ENCODE data around the gene SPRR4.

SPRR4 gene

DNA sequence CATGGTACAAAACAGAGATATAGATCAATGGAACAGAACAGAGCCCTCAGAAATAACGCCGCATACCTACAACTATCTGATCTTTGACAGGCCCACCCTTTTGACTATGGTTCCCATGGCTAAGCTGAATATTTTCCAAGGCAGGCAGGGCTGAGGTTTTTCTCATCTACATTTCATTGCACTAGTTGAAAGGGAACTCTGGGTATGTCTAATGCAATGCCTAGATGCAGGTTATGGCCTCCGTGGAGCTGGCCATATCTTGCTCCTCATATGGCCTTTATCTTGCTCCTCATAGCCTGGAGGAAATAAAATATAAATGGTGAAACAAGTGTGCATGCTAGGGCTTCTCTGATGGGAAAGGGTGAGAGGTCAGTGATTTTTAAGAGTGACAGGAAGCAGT, 12.9 kb upstream of the SPRR4 start:
- no peak overlapping the region for H3K27ac Mint-ChIP-seq
- no peak overlapping the region for H3K4me3 Mint-ChIP-seq
- DNase-seq (ENCODE audit: low spot score in 2 of 2) (no peak), ATAC-seq (ENCODE audit: low read depth) (no peak)
- H3K36me3 Mint-ChIP-seq: no peaks in the 10 kb centered on the region
- peaks cover 11% of the 10 kb centered on the region for H3K27me3 Mint-ChIP-seq
- H3K9me3 Mint-ChIP-seq: no peaks in the 10 kb centered on the region
- peaks cover 8% of the 10 kb centered on the region for H3K4me1 Mint-ChIP-seq

DNA sequence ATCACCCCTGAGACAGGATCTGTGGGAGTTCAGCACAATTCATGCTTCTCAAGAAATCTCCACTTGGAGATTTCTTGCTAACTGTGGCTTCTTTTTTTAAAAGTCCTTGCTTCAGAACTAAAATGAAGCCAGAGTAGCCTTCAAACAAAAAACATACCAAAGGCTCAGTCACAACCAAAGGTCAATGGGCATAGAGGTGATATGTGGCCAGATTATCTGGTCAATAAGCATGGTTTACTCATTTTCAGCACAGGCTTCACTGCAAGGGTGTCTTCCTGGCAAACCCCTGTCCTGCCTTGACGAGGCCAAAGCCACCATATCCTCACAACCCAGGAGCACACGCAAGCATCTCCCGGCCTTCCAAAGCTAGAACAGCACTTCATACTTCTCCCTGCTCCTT, 11.2 kb upstream of the SPRR4 start:
- Mint-ChIP-seq H3K4me3 (no peak overlapping the region), H3K9me3 (no peaks in the 10 kb centered on the region), H3K27ac (no peak overlapping the region), H3K4me1 (peaks cover 8% of the 10 kb centered on the region), H3K27me3 (peaks cover 11% of the 10 kb centered on the region), H3K36me3 (no peaks in the 10 kb centered on the region)
- ATAC-seq (ENCODE audit: low read depth) (no peak), DNase-seq (ENCODE audit: low spot score in 2 of 2) (no peak)

- Mint-ChIP-seq H3K27me3 (peaks cover 11% of the 10 kb centered on the region), H3K9me3 (no peaks in the 10 kb centered on the region), H3K4me1 (peaks cover 8% of the 10 kb centered on the region), H3K27ac (no peak overlapping the region), H3K4me3 (no peak overlapping the region), H3K36me3 (no peaks in the 10 kb centered on the region)
- ATAC-seq (ENCODE audit: low read depth) (no peak), DNase-seq (ENCODE audit: low spot score in 2 of 2) (no peak)
Observed at GRCh38 chr1:152959801-152960451, 10.5 kb upstream of the SPRR4 start.

GRCh38 chr1:152960452-152961044, 9.9 kb upstream of the SPRR4 start:
- no peak for DNase-seq (ENCODE audit: low spot score in 2 of 2)
- no peaks in the 10 kb centered on the region for H3K36me3 Mint-ChIP-seq
- H3K9me3 Mint-ChIP-seq: no peaks in the 10 kb centered on the region
- ATAC-seq (ENCODE audit: low read depth): no peak
- H3K4me3 Mint-ChIP-seq: no peak overlapping the region
- H3K27me3 Mint-ChIP-seq: peaks cover 15% of the 10 kb centered on the region
- no peak overlapping the region for H3K27ac Mint-ChIP-seq
- H3K4me1 Mint-ChIP-seq: peaks cover 8% of the 10 kb centered on the region

GRCh38 chr1:152961226-152961891, 9.1 kb upstream of the SPRR4 start:
- Mint-ChIP-seq H3K9me3 (no peaks in the 10 kb centered on the region), H3K36me3 (no peaks in the 10 kb centered on the region), H3K4me3 (no peak overlapping the region), H3K4me1 (peaks cover 8% of the 10 kb centered on the region), H3K27ac (no peak overlapping the region), H3K27me3 (peaks cover 16% of the 10 kb centered on the region)
- no peak for DNase-seq (ENCODE audit: low spot score in 2 of 2)
- ATAC-seq (ENCODE audit: low read depth): no peak

DNA sequence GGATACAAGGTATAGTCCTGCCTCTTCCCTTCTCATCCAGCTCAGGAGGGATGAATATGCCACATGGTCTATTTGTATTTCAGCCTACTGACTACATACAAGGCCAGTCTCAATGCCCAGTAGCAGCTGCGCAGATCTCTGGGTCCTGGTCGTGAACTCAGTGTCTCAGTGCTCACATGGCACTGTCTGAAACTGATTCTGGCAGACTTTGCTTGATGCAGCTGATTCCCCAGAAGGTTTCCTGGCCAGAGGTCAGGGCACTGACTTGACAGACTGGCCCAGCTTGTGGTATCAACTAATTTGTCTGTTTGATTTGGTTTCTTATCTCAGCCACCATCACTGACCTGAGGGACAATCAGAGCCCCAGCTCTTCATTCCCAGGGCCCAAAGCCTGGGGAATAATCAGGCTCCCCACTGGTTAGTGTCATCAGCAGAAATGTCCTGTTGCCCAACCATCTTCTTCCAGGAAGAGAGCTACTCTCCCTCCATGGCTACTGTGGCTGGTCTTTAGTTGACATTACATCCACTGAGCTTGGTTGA, 7.5 kb upstream of the SPRR4 start:
- Mint-ChIP-seq H3K27me3 (peaks cover 16% of the 10 kb centered on the region), H3K27ac (no peak overlapping the region)

DNA sequence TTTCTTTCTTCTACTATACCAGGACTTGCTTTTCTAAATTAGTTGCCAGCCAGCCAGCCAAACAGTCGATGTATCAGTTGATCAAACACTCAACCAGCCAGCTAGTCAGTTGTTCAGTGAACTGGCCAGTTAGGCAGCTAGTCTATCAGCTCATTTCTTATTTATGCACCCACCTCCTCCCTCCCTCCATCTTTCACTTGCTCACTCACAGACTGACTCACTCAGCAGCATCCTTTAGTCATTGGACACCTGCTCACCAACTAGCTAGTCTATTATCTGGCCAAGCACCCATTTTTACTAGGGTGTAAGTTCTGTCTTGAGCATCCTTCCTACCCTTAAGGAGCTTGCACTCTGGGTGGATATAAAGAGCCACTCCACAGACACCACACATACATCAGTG, 5.9 kb upstream of the SPRR4 start:
- Mint-ChIP-seq H3K4me3 (no peak overlapping the region), H3K4me1 (peaks cover 8% of the 10 kb centered on the region), H3K27ac (no peak overlapping the region), H3K36me3 (no peaks in the 10 kb centered on the region), H3K27me3 (peaks cover 15% of the 10 kb centered on the region), H3K9me3 (no peaks in the 10 kb centered on the region)
- DNase-seq (ENCODE audit: low spot score in 2 of 2): no peak
- no peak for ATAC-seq (ENCODE audit: low read depth)

More for the DNA sequence above, 7.5 kb upstream of the SPRR4 start:
- Mint-ChIP-seq H3K4me1 (peaks cover 8% of the 10 kb centered on the region), H3K4me3 (no peak overlapping the region), H3K9me3 (no peaks in the 10 kb centered on the region), H3K36me3 (no peaks in the 10 kb centered on the region)
- DNase-seq (ENCODE audit: low spot score in 2 of 2): no peak
- ATAC-seq (ENCODE audit: low read depth): no peak

DNA sequence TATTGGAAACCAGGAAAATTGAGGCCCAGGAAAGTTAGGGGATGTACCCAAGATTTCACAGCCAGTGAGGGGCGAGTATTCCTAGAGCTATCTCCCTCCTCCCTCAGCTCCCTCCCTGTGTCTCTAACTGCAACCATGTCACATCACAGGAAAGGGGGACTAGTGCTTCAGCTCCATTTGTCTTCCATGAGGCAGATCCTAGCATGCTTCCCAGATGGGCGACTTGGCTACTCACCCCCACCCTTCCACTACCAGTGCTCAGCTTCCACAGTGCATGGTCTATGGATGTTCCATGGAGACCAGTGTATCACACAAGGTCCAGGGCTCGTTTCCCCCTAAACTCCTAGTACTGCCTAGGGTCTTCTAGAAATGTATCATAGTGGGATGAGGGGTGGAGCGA, 4.6 kb upstream of the SPRR4 start:
- H3K4me3 Mint-ChIP-seq: no peak overlapping the region
- no peak overlapping the region for H3K27ac Mint-ChIP-seq
- peaks cover 11% of the 10 kb centered on the region for H3K27me3 Mint-ChIP-seq
- DNase-seq (ENCODE audit: low spot score in 2 of 2): no peak
- peaks cover 7% of the 10 kb centered on the region for H3K4me1 Mint-ChIP-seq
- no peak for ATAC-seq (ENCODE audit: low read depth)
- H3K9me3 Mint-ChIP-seq: no peaks in the 10 kb centered on the region
- no peaks in the 10 kb centered on the region for H3K36me3 Mint-ChIP-seq

- Mint-ChIP-seq H3K4me3 (no peak overlapping the region), H3K9me3 (no peaks in the 10 kb centered on the region), H3K4me1 (no peaks in the 10 kb centered on the region), H3K36me3 (no peaks in the 10 kb centered on the region), H3K27me3 (peaks cover 14% of the 10 kb centered on the region), H3K27ac (no peak overlapping the region)
- no peak for ATAC-seq (ENCODE audit: low read depth)
- no peak for DNase-seq (ENCODE audit: low spot score in 2 of 2)
Observed at GRCh38 chr1:152967201-152967600, 3.2 kb upstream of the SPRR4 start.

DNA sequence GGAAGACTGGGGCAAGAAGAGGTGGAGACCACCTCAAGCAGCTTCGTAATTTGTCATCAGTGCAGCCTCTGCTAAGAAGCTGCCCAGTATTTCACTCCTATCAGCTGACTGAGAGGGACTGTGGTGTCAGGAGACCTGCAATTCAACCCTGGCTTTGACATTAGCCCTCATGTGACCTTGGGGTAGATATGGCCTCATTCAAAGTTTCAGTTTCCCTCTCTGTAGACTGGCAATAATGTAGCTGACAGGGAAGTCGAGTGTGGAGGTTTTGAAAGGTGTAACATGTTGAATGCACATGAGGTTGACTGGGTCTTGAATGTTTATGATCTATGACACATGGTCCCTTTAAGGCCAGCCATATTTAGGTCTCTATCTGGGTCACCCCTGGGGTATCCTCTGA, 2.2 kb upstream of the SPRR4 start:
- Mint-ChIP-seq H3K9me3 (no peaks in the 10 kb centered on the region), H3K4me1 (no peaks in the 10 kb centered on the region), H3K27ac (no peak overlapping the region), H3K36me3 (no peaks in the 10 kb centered on the region), H3K4me3 (no peak overlapping the region), H3K27me3 (peaks cover 18% of the 10 kb centered on the region)
- ATAC-seq (ENCODE audit: low read depth): no peak
- no peak for DNase-seq (ENCODE audit: low spot score in 2 of 2)

- H3K27me3 Mint-ChIP-seq: peaks cover 14% of the 10 kb centered on the region
- no peaks in the 10 kb centered on the region for H3K9me3 Mint-ChIP-seq
- H3K4me3 Mint-ChIP-seq: no peak overlapping the region
Observed at GRCh38 chr1:152969036-152969435, 1.4 kb upstream of the SPRR4 start.

DNA sequence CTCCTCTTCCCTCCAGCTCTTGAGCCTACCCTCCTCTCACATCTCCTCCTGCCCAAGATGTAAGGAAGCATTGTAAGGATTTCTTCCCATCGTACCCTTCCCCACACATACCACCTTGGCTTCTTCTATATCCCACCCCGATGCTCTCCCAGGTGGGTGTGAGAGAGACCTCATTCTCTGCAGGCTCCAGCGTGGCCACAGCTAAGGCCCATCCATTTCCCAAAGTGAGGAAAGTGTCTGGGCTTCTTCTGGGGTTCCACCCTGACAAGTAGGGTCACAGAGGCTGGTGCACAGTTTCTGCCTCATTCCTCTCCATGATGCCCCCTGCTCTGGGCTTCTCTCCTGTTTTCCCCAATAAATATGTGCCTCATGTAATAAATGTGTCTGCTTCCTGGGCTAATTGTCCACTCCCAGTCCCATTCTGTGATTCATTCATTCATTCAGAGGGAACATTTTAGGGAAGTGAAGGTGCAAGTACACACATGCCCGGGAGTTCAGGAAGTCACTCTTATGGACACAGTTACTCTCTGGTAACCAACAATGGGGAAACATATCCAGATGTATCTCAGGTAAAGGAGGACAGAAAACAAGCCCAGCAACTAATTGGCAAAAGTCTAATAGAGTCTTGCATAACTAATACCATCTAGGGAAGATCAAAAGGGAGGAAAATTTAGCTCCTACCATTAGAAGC, 1.9 kb downstream of the SPRR4 start:
- Mint-ChIP-seq H3K36me3 (no peaks in the 10 kb centered on the region), H3K27ac (no peak overlapping the region), H3K4me3 (no peak overlapping the region), H3K27me3 (peaks cover 10% of the 10 kb centered on the region), H3K4me1 (no peaks in the 10 kb centered on the region), H3K9me3 (no peaks in the 10 kb centered on the region)
- ATAC-seq (ENCODE audit: low read depth) (no peak), DNase-seq (ENCODE audit: low spot score in 2 of 2) (no peak)

More at GRCh38 chr1:152969036-152969435, 1.4 kb upstream of the SPRR4 start:
- Mint-ChIP-seq H3K27ac (no peak overlapping the region), H3K36me3 (no peaks in the 10 kb centered on the region), H3K4me1 (no peaks in the 10 kb centered on the region)
- ATAC-seq (ENCODE audit: low read depth) (no peak), DNase-seq (ENCODE audit: low spot score in 2 of 2) (no peak)

DNA sequence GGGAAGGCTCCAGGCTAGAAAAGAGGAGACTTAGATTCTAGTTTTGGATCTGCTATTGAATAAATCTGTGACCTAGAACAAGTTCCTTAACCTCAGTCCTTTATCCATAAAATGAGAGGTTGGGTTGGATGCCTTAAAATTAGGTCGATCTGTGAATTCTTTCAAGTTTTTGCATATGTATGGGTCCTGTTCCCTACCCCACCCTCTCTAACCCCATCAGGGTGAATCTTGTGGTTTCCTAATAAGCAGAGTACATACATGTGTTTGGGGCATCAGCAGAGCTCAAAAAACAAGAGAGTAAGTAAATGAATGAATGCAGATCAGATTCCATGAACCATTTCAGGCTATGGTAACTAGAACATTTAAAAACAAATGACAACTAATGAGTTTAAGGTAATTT, 6.2 kb downstream of the SPRR4 start:
- DNase-seq (ENCODE audit: low spot score in 2 of 2): no peak
- Mint-ChIP-seq H3K27me3 (peaks cover 18% of the 10 kb centered on the region), H3K9me3 (no peaks in the 10 kb centered on the region), H3K36me3 (no peaks in the 10 kb centered on the region), H3K4me1 (no peaks in the 10 kb centered on the region), H3K27ac (no peak overlapping the region), H3K4me3 (no peak overlapping the region)
- ATAC-seq (ENCODE audit: low read depth): no peak

DNA sequence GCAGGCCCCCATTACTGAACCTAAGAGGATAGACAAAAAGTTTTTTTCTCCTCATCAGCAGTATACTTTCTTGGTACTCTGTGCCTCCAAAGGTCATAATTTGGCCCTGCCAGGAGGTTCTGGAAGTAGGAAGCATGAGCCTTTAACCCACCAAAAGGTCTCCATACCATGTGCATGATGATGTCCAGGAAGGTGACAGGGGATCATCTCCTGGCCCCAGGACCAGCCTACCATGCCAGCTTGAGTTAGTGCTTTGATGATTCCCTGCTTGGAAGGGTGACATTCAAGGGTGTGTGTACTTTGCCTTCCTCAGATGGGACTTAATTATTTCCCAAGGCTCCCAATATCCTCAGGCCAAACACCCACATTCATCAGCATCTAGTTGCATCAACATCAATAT, 7.2 kb downstream of the SPRR4 start:
- Mint-ChIP-seq H3K4me1 (no peaks in the 10 kb centered on the region), H3K36me3 (no peaks in the 10 kb centered on the region), H3K9me3 (no peaks in the 10 kb centered on the region), H3K27me3 (peaks cover 15% of the 10 kb centered on the region), H3K27ac (no peak overlapping the region), H3K4me3 (no peak overlapping the region)
- ATAC-seq (ENCODE audit: low read depth) (no peak), DNase-seq (ENCODE audit: low spot score in 2 of 2) (no peak)
